ENCODE results near the gene ORM1.
"Not testable (repeated sequence)": the region's sequence is repeated elsewhere in the genome, so short reads cannot be mapped to it uniquely, and the experiment has no call there.

- TF ChIP-seq CTCF, POLR2A, EP300, POLR2AphosphoS5 (IDR thresholded peaks at IDR 0.05): not testable (repeated sequence)
These were observed 6.7 kb downstream of the ORM1 start, which contains the start of gene ORM2 for GRCh38 chr9:114329625-114330022.
